Activated CD4-positive, alpha-beta T cell treated with anti-CD3 and anti-CD28 coated beads, Interleukin-2, amount 10 ng/mL, durations not matched to agents 24 days and 14 days (primary cell): Measurements from ENCODE around the gene MT2A. TPM values are rescaled to one million over a fixed set of nuclear protein-coding genes. Genes with fewer than 3 reads are reported as not detected.
"Not testable (repeated sequence)": the region's sequence is repeated elsewhere in the genome, so short reads cannot be mapped to it uniquely, and the experiment has no call there.

Source experiments
- DNase-seq: peaks from one replicate; pipeline ENCODE4 v3.0.0; 2022
- H3K27ac Mint-ChIP-seq: one replicate; pipeline ENCODE4 v1.8.0; 2022; ENCODE audit warnings: mild to moderate bottlenecking, mixed read lengths
- H3K27me3 Mint-ChIP-seq: one replicate; pipeline ENCODE4 v1.8.0; 2022; ENCODE audit warnings: mixed read lengths
- H3K36me3 Mint-ChIP-seq: one replicate; pipeline ENCODE4 v1.8.0; 2022; ENCODE audit warnings: low read depth, mild to moderate bottlenecking, mixed read lengths
- H3K4me1 Mint-ChIP-seq: one replicate; pipeline ENCODE4 v1.8.0; 2021; ENCODE audit warnings: mixed read lengths
- H3K4me3 Mint-ChIP-seq: one replicate; pipeline ENCODE4 v1.8.0; 2022; ENCODE audit warnings: mild to moderate bottlenecking, moderate library complexity, mixed read lengths
- H3K9me3 Mint-ChIP-seq: one replicate; pipeline ENCODE4 v1.8.0; 2021; ENCODE audit warnings: mixed read lengths
- intact Hi-C: fragments of 100-400 bp; cut with micrococcal nuclease; formaldehyde crosslinking; loops from one replicate; pipeline ENCODE4 v1.15.1; 2023
- total RNA-seq: library from RNA; stranded (reverse); gene quantifications from 2 replicates; pipeline ENCODE4 v1.2.3, GENCODE V29; 2022

The MT2A gene
- total RNA-seq, 1 donor from 2014 or later = 465 TPM

DNA sequence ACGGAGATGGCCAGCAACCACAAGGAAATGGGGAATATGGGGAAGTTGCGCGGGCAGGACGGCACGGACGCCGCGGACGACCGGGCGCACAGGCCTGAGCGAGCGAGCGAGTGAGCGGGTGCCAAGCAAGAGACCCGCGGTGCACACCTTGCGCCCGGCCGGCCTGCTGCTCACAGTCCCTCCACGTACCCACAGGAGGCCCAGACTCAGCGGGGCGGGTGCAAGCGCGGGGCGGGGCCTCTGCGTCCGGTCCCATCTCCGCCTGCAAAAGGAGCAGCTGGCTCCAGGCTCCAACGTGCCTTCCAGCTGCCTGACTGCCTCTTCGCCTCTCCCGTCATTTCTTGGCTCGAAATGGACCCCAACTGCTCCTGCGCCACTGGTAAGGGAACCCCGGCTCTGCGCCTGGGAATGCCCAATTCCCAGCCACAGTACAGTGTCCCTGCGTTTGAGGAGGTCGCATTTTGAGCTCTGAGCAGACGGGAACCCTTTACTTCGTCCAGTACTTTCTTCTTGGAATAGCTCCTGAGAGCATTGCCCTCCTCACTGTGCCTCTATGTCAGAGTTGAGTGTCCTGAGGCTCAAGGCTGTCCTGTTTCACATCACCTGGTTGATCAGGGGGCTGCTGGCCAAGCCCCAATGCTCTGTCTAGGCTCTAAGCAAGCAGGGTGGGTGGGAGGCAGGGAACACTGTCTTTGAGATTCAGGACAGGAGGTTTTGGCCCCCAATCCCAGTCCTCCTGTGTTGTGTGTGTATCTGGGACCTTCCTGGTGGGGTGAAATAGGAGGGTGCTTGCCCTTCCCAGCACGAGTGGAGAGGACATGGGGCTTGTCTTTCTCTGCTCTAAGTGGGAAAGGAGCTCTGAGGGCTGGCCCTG lies 9.1 kb downstream of the MT2A start:
- H3K27me3 Mint-ChIP-seq = no peaks in the 10 kb centered on the region
- peaks cover 41% of the 10 kb centered on the region for H3K4me1 Mint-ChIP-seq
- peak overlapping the region; percentile 67 for H3K27ac Mint-ChIP-seq
- H3K4me3 Mint-ChIP-seq = peak overlapping the region; percentile 86
- DNase-seq = peak; percentile 92
- intact Hi-C loops = loop anchor here (1.0 to 10.0 kb wide), 4 partner anchors 8 to 987 kb away; partner anchors contain the start of genes CCDC102A and MT1E
- no peaks in the 10 kb centered on the region for H3K36me3 Mint-ChIP-seq
- H3K9me3 Mint-ChIP-seq = no peaks in the 10 kb centered on the region

GRCh38 chr16:56618138-56618537 lies 9.8 kb downstream of the MT2A start:
- Mint-ChIP-seq H3K9me3 (no peaks in the 10 kb centered on the region), H3K4me1 (peaks cover 38% of the 10 kb centered on the region), H3K36me3 (no peaks in the 10 kb centered on the region), H3K27ac (no peak overlapping the region), H3K4me3 (peak overlapping the region; percentile 86), H3K27me3 (no peaks in the 10 kb centered on the region)
- intact Hi-C loops = loop anchor here (10.0 kb wide), 2 partner anchors 917 to 987 kb away; partner anchors contain the start of gene CCDC102A
- no peak for DNase-seq

- H3K9me3 Mint-ChIP-seq = no peaks in the 10 kb centered on the region
- H3K27me3 Mint-ChIP-seq = no peaks in the 10 kb centered on the region
- DNase-seq = no peak
- H3K4me3 Mint-ChIP-seq = no peak overlapping the region
- no peaks in the 10 kb centered on the region for H3K36me3 Mint-ChIP-seq
- no peak overlapping the region for H3K27ac Mint-ChIP-seq
- intact Hi-C loops = no loop called here
- H3K4me1 Mint-ChIP-seq = peaks cover 23% of the 10 kb centered on the region
Observed at GRCh38 chr16:56620339-56620897, 12.0 kb downstream of the MT2A start.

GRCh38 chr16:56621665-56622445 lies 13.5 kb downstream of the MT2A start:
- H3K36me3 Mint-ChIP-seq, H3K4me3 Mint-ChIP-seq, intact Hi-C loops, H3K27me3 Mint-ChIP-seq, DNase-seq, H3K27ac Mint-ChIP-seq, H3K9me3 Mint-ChIP-seq: not testable (repeated sequence)
- peaks cover 27% of the 10 kb centered on the region for H3K4me1 Mint-ChIP-seq

GRCh38 chr16:56623184-56623583 lies 14.8 kb downstream of the MT2A start:
- H3K4me1 Mint-ChIP-seq = peaks cover 20% of the 10 kb centered on the region
- H3K9me3 Mint-ChIP-seq, H3K4me3 Mint-ChIP-seq, intact Hi-C loops, H3K27me3 Mint-ChIP-seq, DNase-seq, H3K27ac Mint-ChIP-seq, H3K36me3 Mint-ChIP-seq: not testable (repeated sequence)

GRCh38 chr16:56623637-56624036 lies 15.3 kb downstream of the MT2A start:
- Mint-ChIP-seq H3K27me3 (peaks cover under 1% of the 10 kb centered on the region), H3K9me3 (no peaks in the 10 kb centered on the region), H3K27ac (no peak overlapping the region), H3K36me3 (no peaks in the 10 kb centered on the region), H3K4me3 (no peak overlapping the region), H3K4me1 (peaks cover 19% of the 10 kb centered on the region)
- no peak for DNase-seq
- intact Hi-C loops = no loop called here

DNA sequence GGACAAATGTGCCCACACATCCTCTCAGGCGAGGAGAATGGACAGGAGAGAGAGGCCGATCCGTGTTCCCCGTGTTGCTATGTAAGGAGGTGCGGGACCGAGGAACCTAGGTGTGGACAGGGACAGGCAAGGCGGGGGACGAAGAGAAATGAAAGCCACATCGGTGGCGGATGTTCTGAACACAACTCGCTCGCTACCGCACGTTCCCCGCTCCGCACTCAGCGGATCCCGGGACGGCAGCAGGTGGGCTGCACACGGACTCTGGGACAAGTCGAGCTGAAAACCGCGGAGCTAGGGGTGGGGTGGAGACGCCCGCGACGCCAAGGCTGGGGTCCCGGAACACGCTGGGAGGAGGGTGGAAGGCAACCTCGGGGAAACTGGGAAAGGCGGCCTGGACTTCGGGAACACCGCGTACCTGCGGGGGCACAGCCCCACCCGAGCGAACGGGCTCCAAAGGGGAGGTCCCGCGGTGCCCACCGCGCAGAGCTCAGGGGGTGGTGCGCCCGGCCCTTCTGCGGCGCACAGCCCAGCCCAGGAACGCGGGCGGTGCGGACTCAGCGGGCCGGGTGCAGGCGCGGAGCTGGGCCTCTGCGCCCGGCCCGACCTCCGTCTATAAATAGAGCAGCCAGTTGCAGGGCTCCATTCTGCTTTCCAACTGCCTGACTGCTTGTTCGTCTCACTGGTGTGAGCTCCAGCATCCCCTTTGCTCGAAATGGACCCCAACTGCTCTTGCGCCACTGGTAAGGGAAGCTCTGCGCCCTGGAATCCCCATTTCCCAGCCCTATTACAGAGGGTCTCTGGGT lies 17.0 kb downstream of the MT2A start, which contains the start of gene MT1E:
MT1E (plus strand) TSS at position 642 of the 803 bp plus-strand sequence; CDS start at position 713, 71 bp downstream.
- peak within 1 kb of the TSS; percentile 90 for H3K4me3 Mint-ChIP-seq
- H3K27me3 Mint-ChIP-seq = peaks cover 7% of the 10 kb centered on the region
- no peaks in the 10 kb centered on the region for H3K9me3 Mint-ChIP-seq
- intact Hi-C loops = loop anchor here (1.0 kb wide), 2 partner anchors 8 to 17 kb away; partner anchors contain the start of gene MT2A
- DNase-seq = peak; percentile 94
- peak within 1 kb of the TSS; percentile 96 for H3K27ac Mint-ChIP-seq
- peaks cover 22% of the 10 kb centered on the region for H3K4me1 Mint-ChIP-seq
- no peaks in the 10 kb centered on the region for H3K36me3 Mint-ChIP-seq

GRCh38 chr16:56625943-56626654 lies 17.7 kb downstream of the MT2A start:
- H3K36me3 Mint-ChIP-seq = no peaks in the 10 kb centered on the region
- no peak for DNase-seq
- peak overlapping the region; percentile 86 for H3K27ac Mint-ChIP-seq
- peaks cover 15% of the 10 kb centered on the region for H3K27me3 Mint-ChIP-seq
- peaks cover 25% of the 10 kb centered on the region for H3K4me1 Mint-ChIP-seq
- intact Hi-C loops = loop anchor here (1.0 kb wide), 2 partner anchors 9 to 18 kb away; partner anchors contain the start of gene MT2A
- H3K4me3 Mint-ChIP-seq = peak overlapping the region; percentile 90
- H3K9me3 Mint-ChIP-seq = no peaks in the 10 kb centered on the region

DNA sequence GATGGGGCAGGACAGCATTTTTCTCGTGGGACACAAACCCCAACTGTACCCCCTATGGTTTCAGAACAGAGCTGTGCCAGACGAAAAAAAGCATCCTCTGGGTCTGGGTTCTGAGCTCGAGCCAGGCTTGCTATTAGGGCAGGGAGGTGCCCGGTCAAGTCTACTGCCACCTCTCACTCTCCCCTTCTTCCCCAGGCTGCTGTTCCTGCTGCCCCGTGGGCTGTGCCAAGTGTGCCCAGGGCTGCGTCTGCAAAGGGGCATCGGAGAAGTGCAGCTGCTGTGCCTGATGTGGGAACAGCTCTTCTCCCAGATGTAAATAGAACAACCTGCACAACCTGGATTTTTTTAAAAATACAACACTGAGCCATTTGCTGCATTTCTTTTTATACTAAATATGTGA lies 18.3 kb downstream of the MT2A start:
- DNase-seq = no peak
- H3K36me3 Mint-ChIP-seq = no peaks in the 10 kb centered on the region
- peaks cover 21% of the 10 kb centered on the region for H3K27me3 Mint-ChIP-seq
- peak overlapping the region; percentile 90 for H3K4me3 Mint-ChIP-seq
- intact Hi-C loops = no loop called here
- peaks cover 26% of the 10 kb centered on the region for H3K4me1 Mint-ChIP-seq
- no peak overlapping the region for H3K27ac Mint-ChIP-seq
- H3K9me3 Mint-ChIP-seq = no peaks in the 10 kb centered on the region

DNA sequence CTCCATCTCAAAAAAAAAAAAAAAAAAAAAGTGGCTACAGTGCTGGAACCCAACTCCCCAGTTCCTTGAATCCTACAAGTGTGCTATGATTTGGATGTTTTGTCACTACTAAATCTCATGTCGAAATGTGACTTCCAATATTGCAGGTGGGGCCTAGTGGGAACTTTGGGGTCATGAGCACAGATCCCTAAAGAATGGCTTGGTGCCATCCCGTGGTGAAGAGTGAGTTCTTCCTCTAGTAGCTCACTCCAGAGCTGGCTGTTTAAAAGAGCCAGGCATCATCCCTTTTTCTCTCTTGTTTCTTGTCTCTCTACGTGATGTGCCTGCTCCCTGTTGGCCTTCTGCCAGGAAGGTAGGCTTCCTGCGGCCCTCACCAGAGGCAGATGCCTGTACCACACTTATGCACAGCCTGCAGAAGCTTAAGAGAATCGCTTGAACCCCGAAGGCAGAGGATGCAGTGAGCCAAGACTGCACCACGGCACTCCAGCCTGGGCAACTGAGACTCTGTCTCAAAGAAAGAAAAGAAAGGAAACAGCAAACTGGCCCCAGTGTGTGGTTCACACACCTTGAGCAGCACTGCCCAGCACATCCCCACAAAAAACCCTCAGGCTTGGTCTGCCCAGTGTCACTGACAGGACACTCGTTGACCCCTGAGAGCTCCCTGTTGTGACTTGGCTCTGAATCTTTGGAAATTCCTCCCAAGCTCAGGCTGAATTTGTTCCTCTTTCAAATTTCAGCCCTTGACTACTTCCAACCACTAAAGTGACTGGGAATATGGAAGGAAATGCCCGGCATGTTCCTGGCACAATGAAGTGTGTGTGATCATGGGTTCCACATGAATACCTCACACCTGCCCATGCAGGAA lies 20.3 kb downstream of the MT2A start:
- Mint-ChIP-seq H3K4me1 (peaks cover 33% of the 10 kb centered on the region), H3K4me3 (no peak overlapping the region), H3K9me3 (no peaks in the 10 kb centered on the region), H3K36me3 (no peaks in the 10 kb centered on the region), H3K27me3 (peaks cover 37% of the 10 kb centered on the region), H3K27ac (no peak overlapping the region)
- no peak for DNase-seq
- intact Hi-C loops = no loop called here

- peaks cover 45% of the 10 kb centered on the region for H3K27me3 Mint-ChIP-seq
- H3K4me3 Mint-ChIP-seq = no peak overlapping the region
- intact Hi-C loops = no loop called here
Observed at GRCh38 chr16:56629531-56629930, 21.1 kb downstream of the MT2A start.

DNA sequence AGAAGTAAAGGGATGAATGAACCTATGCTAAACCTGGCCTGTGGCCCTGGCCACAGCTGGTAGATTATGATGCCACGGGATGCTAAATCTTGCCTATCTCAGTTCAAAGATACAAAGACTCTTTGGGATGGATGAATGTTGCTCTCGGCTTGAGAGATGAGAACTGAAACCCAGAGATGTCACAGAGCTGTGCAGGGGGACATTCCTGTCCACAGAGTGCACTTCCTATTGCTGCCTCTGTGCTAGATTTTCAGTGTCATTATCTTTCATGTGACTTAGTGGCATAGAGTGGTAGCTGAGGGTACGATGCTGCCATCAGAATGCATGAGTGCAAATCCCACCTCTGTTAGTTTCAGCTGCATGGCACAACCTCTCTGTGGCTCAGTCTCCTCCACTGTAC lies 21.8 kb downstream of the MT2A start:
- Mint-ChIP-seq H3K27ac (no peak overlapping the region), H3K9me3 (no peaks in the 10 kb centered on the region), H3K27me3 (peaks cover 51% of the 10 kb centered on the region), H3K4me3 (no peak overlapping the region), H3K36me3 (peaks cover 3% of the 10 kb centered on the region), H3K4me1 (peaks cover 37% of the 10 kb centered on the region)
- DNase-seq = no peak
- intact Hi-C loops = no loop called here

More at GRCh38 chr16:56629531-56629930, 21.1 kb downstream of the MT2A start:
- no peak overlapping the region for H3K27ac Mint-ChIP-seq
- H3K4me1 Mint-ChIP-seq = peaks cover 36% of the 10 kb centered on the region
- no peak for DNase-seq
- no peaks in the 10 kb centered on the region for H3K9me3 Mint-ChIP-seq
- H3K36me3 Mint-ChIP-seq = no peaks in the 10 kb centered on the region
